HepG2 (cell line): Measurements from ENCODE around the gene RCOR3. TPM values are rescaled to one million over a fixed set of nuclear protein-coding genes. Genes with fewer than 3 reads are reported as not detected.

Experiments used
- ATAC-seq: fragments of 200-7000 bp; cut with Tn5 transposase; 3 replicates; pipeline ENCODE4 v1.9.1; 2020; ENCODE audit warnings: mild to moderate bottlenecking, moderate library complexity
- BruUV-seq: library from RNA; stranded (reverse); fragments of 400-500 nt; replicated peaks from 2 replicates; lab custom pipeline; 2021; lab: Mats Ljungman, UMichigan
- CTCF ChIA-PET: fragments of 300-600 bp; formaldehyde crosslinking; extraction: SDS; loops from one replicate; lab custom pipeline; 2021; ENCODE audit warnings: low total read pairs, inconsistent platforms, low intra/inter-chr PET ratio; lab: Yijun Ruan, JAX
- POLR2A ChIA-PET: fragments of 350-600 bp; sonication (Branson Sonifier 250); formaldehyde crosslinking; loops from one replicate; lab custom pipeline; 2020; ENCODE audit warnings: antibody characterized with exemption, inconsistent platforms; lab: Yijun Ruan, JAX
- DNase-seq: peaks from one replicate; pipeline ENCODE4 v3.0.0-alpha.2; 2015; ENCODE audit warnings: low spot score
- FAIRE-seq: peaks from 3 replicates; lab custom pipeline; 2011; peaks lifted over from hg19 to GRCh38; lab: Jason Lieb, UNC
- H2AFZ ChIP-seq: one replicate; pipeline ENCODE4 v1.6.1; 2011; ENCODE audit warnings: low read length, inconsistent platforms
- H3K27ac ChIP-seq: fragments of 300-600 bp; 3 replicates; pipeline ENCODE4 v1.8.0; 2011; ENCODE audit warnings: mixed run types, mild to moderate bottlenecking, mixed read lengths, low read length, inconsistent platforms; ENCODE audit not compliant: insufficient read depth; ENCODE audit errors: extremely low read length
- H3K27me3 ChIP-seq, 2 experiments: fragments of 200-600 bp in 1 of 2; 2 replicates in 1 of 2; 3 replicates in 1 of 2; pipeline versions ENCODE4 v1.6.0 to v1.8.0; 2011; ENCODE audit warnings: low read length in 2 of 2, mild to moderate bottlenecking in 2 of 2, moderate library complexity in 2 of 2, inconsistent platforms in 1 of 2; ENCODE audit not compliant: insufficient read depth in 2 of 2, control insufficient read depth in 1 of 2
- H3K36me3 ChIP-seq, 2 experiments: fragments of 200-600 bp in 1 of 2; replicated peaks in 1 of 2; 2 replicates in 1 of 2; 3 replicates in 1 of 2; pipeline versions ENCODE4 v1.5.1 to v1.8.0; 2011; ENCODE audit warnings: low read length in 2 of 2, inconsistent platforms in 1 of 2; ENCODE audit not compliant: insufficient read depth in 2 of 2, control insufficient read depth in 1 of 2
- H3K4me1 ChIP-seq: 2 replicates; pipeline ENCODE4 v1.5.1; 2012; ENCODE audit warnings: low read length, inconsistent platforms; ENCODE audit not compliant: insufficient read depth
- H3K4me2 ChIP-seq: 2 replicates; pipeline ENCODE4 v1.6.0; 2011; ENCODE audit warnings: low read depth, low read length, inconsistent platforms
- H3K4me3 ChIP-seq, 3 experiments: fragments of 200-600 bp in 1 of 3; sonication (generic), shearing (Covaris generic) in 1 of 3; replicated peaks in 1 of 3; 2 replicates each; pipeline ENCODE4 v1.5.1; 2011 to 2016; ENCODE audit warnings: low read length in 3 of 3, inconsistent platforms in 2 of 3, low read depth in 2 of 3, mild to moderate bottlenecking in 2 of 3, control low read depth in 1 of 3, mixed read lengths in 1 of 3; ENCODE audit not compliant: insufficient read depth in 1 of 3
- H3K79me2 ChIP-seq: one replicate; pipeline ENCODE4 v1.6.1; 2011; ENCODE audit warnings: low read length, inconsistent platforms; ENCODE audit not compliant: insufficient read depth
- H3K9ac ChIP-seq: 2 replicates; pipeline ENCODE4 v1.6.0; 2011; ENCODE audit warnings: mild to moderate bottlenecking, low read depth, low read length, inconsistent platforms; ENCODE audit not compliant: insufficient read depth
- H3K9me3 ChIP-seq: 2 replicates; pipeline ENCODE4 v1.5.1; 2012; ENCODE audit warnings: mild to moderate bottlenecking, low read length
- H4K20me1 ChIP-seq: 2 replicates; pipeline ENCODE4 v1.6.0; 2011; ENCODE audit warnings: inconsistent platforms, mild to moderate bottlenecking, low read length, moderate library complexity; ENCODE audit not compliant: insufficient read depth
- DPF2 ChIP-seq: sonication (generic); formaldehyde crosslinking; IDR thresholded peaks from 2 replicates; pipeline ENCODE4 v1.4.0; 2020; ENCODE audit warnings: mild to moderate bottlenecking, low read depth, missing genetic modification reagents, borderline replicate concordance
- NFIC ChIP-seq: IDR thresholded peaks from 2 replicates; pipeline ENCODE4 v1.6.1; 2012; ENCODE audit warnings: mild to moderate bottlenecking, low read length, inconsistent platforms
- SIN3B ChIP-seq: fragments of 150-350 bp; IDR thresholded peaks from 2 replicates; pipeline ENCODE4 v1.6.1; 2014; ENCODE audit warnings: low read length
- SOX6 ChIP-seq, 2 experiments: fragments of 450-650 bp in 1 of 2; sonication (generic) in 1 of 2; formaldehyde crosslinking in 1 of 2; IDR thresholded peaks; 2 replicates each; pipeline versions ENCODE4 v1.4.0 to v1.6.1; 2017 to 2020; ENCODE audit warnings: antibody characterized with exemption in 1 of 2, mild to moderate bottlenecking in 1 of 2, missing genetic modification reagents in 1 of 2
- ZBTB7B ChIP-seq: sonication (generic); formaldehyde crosslinking; IDR thresholded peaks from 2 replicates; pipeline ENCODE4 v1.4.0; 2020; ENCODE audit warnings: missing genetic modification reagents
- ZC3H4 ChIP-seq: sonication (generic); formaldehyde crosslinking; IDR thresholded peaks from 2 replicates; pipeline ENCODE4 v1.4.0; 2020; ENCODE audit warnings: missing genetic modification reagents, borderline replicate concordance
- ZNF552 ChIP-seq: sonication (generic); formaldehyde crosslinking; IDR thresholded peaks from 2 replicates; pipeline ENCODE4 v1.9.0; 2022; ENCODE audit warnings: missing genetic modification reagents, mild to moderate bottlenecking, borderline replicate concordance
- ZNF556 ChIP-seq: sonication (generic); formaldehyde crosslinking; IDR thresholded peaks from 2 replicates; pipeline ENCODE4 v1.4.0; 2020; ENCODE audit warnings: mild to moderate bottlenecking, missing genetic modification reagents, borderline replicate concordance
- ZNF629 ChIP-seq: sonication (generic); formaldehyde crosslinking; conservative IDR thresholded peaks from 2 replicates; pipeline ENCODE4 v1.5.0; 2020; ENCODE audit warnings: missing genetic modification reagents
- ZNF747 ChIP-seq: sonication (generic); formaldehyde crosslinking; IDR thresholded peaks from 2 replicates; pipeline ENCODE4 v1.8.1; 2023; ENCODE audit warnings: missing genetic modification reagents, mild to moderate bottlenecking, borderline replicate concordance
- WGBS: methylation state at CpG from one replicate; pipeline ENCODE4 v1.1.6; 2017; ENCODE audit warnings: low lambda C conversion rate; 5-methylcytosine and 5-hydroxymethylcytosine counted together
- in situ Hi-C: cut with HindIII; loops from 2 replicates; pipeline ENCODE4 v1.10.0; 2017; ENCODE audit warnings: low pct_unique_long_range_greater_than_20kb; ENCODE audit not compliant: extremely low pct_ligation_motif_present
- intact Hi-C: fragments of 100-400 bp; cut with micrococcal nuclease; formaldehyde crosslinking; loops from one replicate; pipeline ENCODE4 v1.10.0; 2022; ENCODE audit not compliant: unreplicated experiment
- polyA plus RNA-seq, 8 experiments: library from polyadenylated mRNA; depleted of rRNA in 3 of 8; stranded (reverse) in 7 of 8; unstranded in 1 of 8; fragments of >200 nt; fragmentation: Illumina TruSeq in 4 of 8; extraction: Trizol in 4 of 8; gene quantifications; 2 replicates each; pipeline versions ENCODE4 v1.2.1 to v1.2.3, GENCODE V29; 2011 to 2016; ENCODE audit warnings: low read depth in 4 of 8, missing spikeins in 1 of 8, mixed read lengths in 1 of 8; ENCODE audit not compliant: insufficient read depth in 1 of 8
- total RNA-seq, 5 experiments: library from RNA; depleted of rRNA; stranded (reverse); fragments of >200 nt; fragmentation: Illumina TruSeq; extraction: Trizol; gene quantifications; 2 replicates each; pipeline ENCODE4 v1.2.3, GENCODE V29; 2016; ENCODE audit warnings: low read depth in 1 of 5
- TF ChIP-seq, protein P1 (sequence below): sonication (generic); formaldehyde crosslinking; IDR thresholded peaks from 2 replicates; pipeline ENCODE4 v1.5.0; 2020; ENCODE audit warnings: missing genetic modification reagents

The RCOR3 gene
- total and polyA plus RNA-seq, 2 of the 13 experiments (the other 11 are each of a cell fraction or from before 2014, with no cell fraction given): 16.8 to 31.6 TPM

GRCh38 chr1:211292411-211292810 lies 33.2 kb downstream of the RCOR3 start:
- in situ Hi-C loops: no loop called here
- H3K27ac ChIP-seq: no peak overlapping the region
- H3K4me3 ChIP-seq: no peak overlapping the region
- TF ChIP-seq ZNF556 (CRISPR knock-in tag) (no peak), ZNF629 (CRISPR knock-in tag) (no peak)
- peaks cover 3% of the 10 kb centered on the region; the same call in 1 of the 2 replicates for H4K20me1 ChIP-seq
- ChIA-PET POLR2A (no interaction called here), CTCF (no interaction called here)
- no peak overlapping the region for H2AFZ ChIP-seq
- no peaks in the 10 kb centered on the region for H3K27me3 ChIP-seq
- FAIRE-seq (no peak), ATAC-seq (no peak), DNase-seq (no peak)
- no peak overlapping the region for H3K9ac ChIP-seq
- WGBS: 96% methylated on average over 2 of the region's 2 CpGs
- H3K79me2 ChIP-seq: no peaks in the 10 kb centered on the region
- no peaks in the 10 kb centered on the region for H3K9me3 ChIP-seq
- no TSS peak for BruUV-seq
- H3K4me2 ChIP-seq: no peak overlapping the region
- H3K4me1 ChIP-seq: no peaks in the 10 kb centered on the region
- H3K36me3 ChIP-seq: peaks cover 9 to 63% of the 10 kb centered on the region in 2 experiments
- intact Hi-C loops: no loop called here

DNA sequence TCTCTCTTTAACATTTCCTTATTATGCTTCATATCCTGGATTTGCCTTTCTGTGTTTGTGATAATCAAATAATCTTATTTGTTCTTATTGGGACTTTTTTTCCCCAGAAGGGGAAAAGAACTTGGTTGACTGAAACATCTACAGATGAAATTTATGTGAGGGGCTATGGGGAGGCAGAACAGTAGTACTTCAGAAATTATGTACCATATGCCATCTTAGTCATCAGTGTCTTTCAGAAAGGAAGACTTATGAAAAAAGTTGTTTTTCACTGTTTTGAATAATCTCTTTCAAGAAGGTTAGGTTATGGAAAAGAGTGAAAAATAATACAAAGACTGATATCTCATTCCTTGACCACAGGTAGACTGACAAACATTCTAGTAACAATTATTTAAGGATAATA lies 37.2 kb downstream of the RCOR3 start:
- H3K4me1 ChIP-seq: no peaks in the 10 kb centered on the region
- no peaks in the 10 kb centered on the region for H3K9me3 ChIP-seq
- intact Hi-C loops: no loop called here
- ATAC-seq (no peak), FAIRE-seq (no peak)
- H3K4me3 ChIP-seq: no peak overlapping the region
- no peak overlapping the region for H3K9ac ChIP-seq
- H3K79me2 ChIP-seq: no peaks in the 10 kb centered on the region
- BruUV-seq: no TSS peak
- no peak overlapping the region for H3K27ac ChIP-seq
- peaks cover 9 to 57% of the 10 kb centered on the region in 2 experiments for H3K36me3 ChIP-seq
- CTCF ChIA-PET: no interaction called here
- no peaks in the 10 kb centered on the region for H3K27me3 ChIP-seq
- no peak for TF ChIP-seq ZNF552
- TF ChIP-seq NFIC: no peak
- TF ChIP-seq ZBTB7B (CRISPR knock-in tag): no peak
- TF ChIP-seq ZNF747: no peak
- TF ChIP-seq DPF2 (CRISPR knock-in tag): no peak
- TF ChIP-seq, protein P1, sequence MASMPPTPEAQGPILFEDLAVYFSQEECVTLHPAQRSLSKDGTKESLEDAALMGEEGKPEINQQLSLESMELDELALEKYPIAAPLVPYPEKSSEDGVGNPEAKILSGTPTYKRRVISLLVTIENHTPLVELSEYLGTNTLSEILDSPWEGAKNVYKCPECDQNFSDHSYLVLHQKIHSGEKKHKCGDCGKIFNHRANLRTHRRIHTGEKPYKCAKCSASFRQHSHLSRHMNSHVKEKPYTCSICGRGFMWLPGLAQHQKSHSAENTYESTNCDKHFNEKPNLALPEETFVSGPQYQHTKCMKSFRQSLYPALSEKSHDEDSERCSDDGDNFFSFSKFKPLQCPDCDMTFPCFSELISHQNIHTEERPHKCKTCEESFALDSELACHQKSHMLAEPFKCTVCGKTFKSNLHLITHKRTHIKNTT (CRISPR knock-in tag): no peak
- no peak for TF ChIP-seq SIN3B
- TF ChIP-seq SOX6 (IDR thresholded peaks at IDR 0.05): no peak
- TF ChIP-seq SOX6 (CRISPR knock-in tag; IDR thresholded peaks at IDR 0.05): no peak
- no peak for TF ChIP-seq ZC3H4 (CRISPR knock-in tag)
- TF ChIP-seq, all 625 proteins: peak for 0
- Histone ChIP-seq H2AFZ (no peak overlapping the region), H4K20me1 (no peaks in the 10 kb centered on the region), H3K4me2 (no peak overlapping the region)
- POLR2A ChIA-PET: no interaction called here
- DNase-seq: no peak
- in situ Hi-C loops: no loop called here
